WTC11 (cell line): ENCODE data around the gene TBC1D22A.

Experiments
- CBFB ChIP-seq: sonication (generic); formaldehyde crosslinking; IDR thresholded peaks from 2 replicates; pipeline ENCODE4 v1.8.1; 2022; ENCODE audit warnings: mild to moderate bottlenecking, low read depth, missing genetic modification reagents
- E2F4 ChIP-seq: sonication (generic); formaldehyde crosslinking; IDR thresholded peaks from 2 replicates; pipeline ENCODE4 v1.8.1; 2022; ENCODE audit warnings: low read depth, mild to moderate bottlenecking, moderate library complexity, missing genetic modification reagents, borderline replicate concordance
- JUN ChIP-seq: sonication (generic); formaldehyde crosslinking; IDR thresholded peaks from 2 replicates; pipeline ENCODE4 v1.8.0; 2023; ENCODE audit warnings: mild to moderate bottlenecking, missing genetic modification reagents
- NFE2L1 ChIP-seq: sonication (generic); formaldehyde crosslinking; IDR thresholded peaks from 2 replicates; pipeline ENCODE4 v1.8.1; 2023; ENCODE audit warnings: missing genetic modification reagents
- NR2C2 ChIP-seq: sonication (generic); formaldehyde crosslinking; IDR thresholded peaks from 2 replicates; pipeline ENCODE4 v1.8.0; 2022; ENCODE audit warnings: mild to moderate bottlenecking, missing genetic modification reagents
- RELA ChIP-seq: sonication (generic); formaldehyde crosslinking; IDR thresholded peaks from 2 replicates; pipeline ENCODE4 v1.8.1; 2022; ENCODE audit warnings: missing genetic modification reagents, mild to moderate bottlenecking, borderline replicate concordance
- TEAD4 ChIP-seq: sonication (generic); formaldehyde crosslinking; IDR thresholded peaks from 2 replicates; pipeline ENCODE4 v1.8.0; 2022; ENCODE audit warnings: mild to moderate bottlenecking, missing genetic modification reagents
- TF ChIP-seq, protein P1 (sequence below): fragments of 200-600 bp; IDR thresholded peaks from 2 replicates; pipeline ENCODE4 v1.8.0; 2022; ENCODE audit warnings: antibody characterized with exemption
- TF ChIP-seq, protein P2 (sequence below): sonication (generic); formaldehyde crosslinking; IDR thresholded peaks from 2 replicates; pipeline ENCODE4 v1.8.1; 2022; ENCODE audit warnings: mild to moderate bottlenecking, missing genetic modification reagents, moderate library complexity, borderline replicate concordance
- TF ChIP-seq, protein P3 (sequence below): sonication (generic); formaldehyde crosslinking; IDR thresholded peaks from 2 replicates; pipeline ENCODE4 v1.8.0; 2022; ENCODE audit warnings: mild to moderate bottlenecking, missing genetic modification reagents

DNA sequence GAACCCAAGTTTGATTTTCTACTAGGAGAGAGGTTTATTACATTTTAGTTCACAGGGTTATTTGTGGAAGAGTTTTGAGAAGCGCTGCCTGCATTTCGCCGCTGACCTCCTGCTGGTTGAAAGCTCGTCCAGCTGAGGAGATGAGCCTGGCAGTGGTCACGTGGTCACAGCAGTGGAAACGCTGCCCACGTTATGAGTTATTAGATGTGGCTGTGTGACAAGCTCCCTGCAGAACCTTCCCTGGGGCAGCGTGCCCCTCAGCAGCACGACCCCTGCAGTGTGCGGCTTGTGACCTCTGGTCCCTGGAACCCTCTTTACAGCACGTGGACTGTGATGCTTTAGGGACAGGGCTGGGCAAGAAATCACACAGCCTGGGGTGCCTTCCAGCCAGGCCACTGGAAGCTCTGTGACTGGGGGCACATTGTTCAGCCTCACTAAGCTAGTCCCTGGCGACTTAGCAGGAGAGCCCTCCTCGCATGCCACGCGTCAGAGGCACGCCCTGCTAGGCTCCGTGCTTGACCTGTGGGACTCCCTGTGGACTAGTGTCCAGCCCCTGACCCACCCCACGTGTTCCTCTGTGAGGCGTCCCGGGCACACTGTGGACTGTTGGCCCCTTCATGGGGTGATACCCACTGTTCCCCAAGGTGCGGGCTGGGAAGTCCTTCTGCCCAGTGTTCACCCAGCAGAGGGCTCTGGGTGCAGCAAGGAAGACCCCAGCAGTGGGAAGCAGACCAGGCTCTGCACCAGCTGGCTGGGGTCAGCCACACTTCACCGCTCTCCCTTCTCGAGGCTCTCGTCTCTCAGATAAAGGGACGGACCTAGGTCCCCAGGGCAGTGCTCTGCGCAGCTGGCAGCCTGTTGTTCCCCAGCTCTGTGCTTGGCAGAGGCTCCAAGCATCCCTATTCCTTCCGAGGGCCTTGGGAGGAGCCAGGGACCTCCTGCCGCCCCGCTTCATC is 349.5 kb downstream of the TBC1D22A start:
- TF ChIP-seq, protein P1, sequence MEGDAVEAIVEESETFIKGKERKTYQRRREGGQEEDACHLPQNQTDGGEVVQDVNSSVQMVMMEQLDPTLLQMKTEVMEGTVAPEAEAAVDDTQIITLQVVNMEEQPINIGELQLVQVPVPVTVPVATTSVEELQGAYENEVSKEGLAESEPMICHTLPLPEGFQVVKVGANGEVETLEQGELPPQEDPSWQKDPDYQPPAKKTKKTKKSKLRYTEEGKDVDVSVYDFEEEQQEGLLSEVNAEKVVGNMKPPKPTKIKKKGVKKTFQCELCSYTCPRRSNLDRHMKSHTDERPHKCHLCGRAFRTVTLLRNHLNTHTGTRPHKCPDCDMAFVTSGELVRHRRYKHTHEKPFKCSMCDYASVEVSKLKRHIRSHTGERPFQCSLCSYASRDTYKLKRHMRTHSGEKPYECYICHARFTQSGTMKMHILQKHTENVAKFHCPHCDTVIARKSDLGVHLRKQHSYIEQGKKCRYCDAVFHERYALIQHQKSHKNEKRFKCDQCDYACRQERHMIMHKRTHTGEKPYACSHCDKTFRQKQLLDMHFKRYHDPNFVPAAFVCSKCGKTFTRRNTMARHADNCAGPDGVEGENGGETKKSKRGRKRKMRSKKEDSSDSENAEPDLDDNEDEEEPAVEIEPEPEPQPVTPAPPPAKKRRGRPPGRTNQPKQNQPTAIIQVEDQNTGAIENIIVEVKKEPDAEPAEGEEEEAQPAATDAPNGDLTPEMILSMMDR: no peak
- TF ChIP-seq CBFB (CRISPR knock-in tag): no peak
- no peak for TF ChIP-seq RELA (CRISPR knock-in tag)
- TF ChIP-seq, protein P2, sequence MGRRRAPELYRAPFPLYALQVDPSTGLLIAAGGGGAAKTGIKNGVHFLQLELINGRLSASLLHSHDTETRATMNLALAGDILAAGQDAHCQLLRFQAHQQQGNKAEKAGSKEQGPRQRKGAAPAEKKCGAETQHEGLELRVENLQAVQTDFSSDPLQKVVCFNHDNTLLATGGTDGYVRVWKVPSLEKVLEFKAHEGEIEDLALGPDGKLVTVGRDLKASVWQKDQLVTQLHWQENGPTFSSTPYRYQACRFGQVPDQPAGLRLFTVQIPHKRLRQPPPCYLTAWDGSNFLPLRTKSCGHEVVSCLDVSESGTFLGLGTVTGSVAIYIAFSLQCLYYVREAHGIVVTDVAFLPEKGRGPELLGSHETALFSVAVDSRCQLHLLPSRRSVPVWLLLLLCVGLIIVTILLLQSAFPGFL (CRISPR knock-in tag): no peak
- TF ChIP-seq JUN: no peak
- TF ChIP-seq, protein P3, sequence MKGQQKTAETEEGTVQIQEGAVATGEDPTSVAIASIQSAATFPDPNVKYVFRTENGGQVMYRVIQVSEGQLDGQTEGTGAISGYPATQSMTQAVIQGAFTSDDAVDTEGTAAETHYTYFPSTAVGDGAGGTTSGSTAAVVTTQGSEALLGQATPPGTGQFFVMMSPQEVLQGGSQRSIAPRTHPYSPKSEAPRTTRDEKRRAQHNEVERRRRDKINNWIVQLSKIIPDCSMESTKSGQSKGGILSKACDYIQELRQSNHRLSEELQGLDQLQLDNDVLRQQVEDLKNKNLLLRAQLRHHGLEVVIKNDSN (CRISPR knock-in tag): no peak
- no peak for TF ChIP-seq NR2C2 (CRISPR knock-in tag)
- no peak for TF ChIP-seq NFE2L1
- no peak for TF ChIP-seq E2F4
- TF ChIP-seq TEAD4 (CRISPR knock-in tag): no peak
